A549 treated with ZK216348 at 1 μM for 4 hours (cell line): ENCODE data around the gene UNC50. TPM values are rescaled to one million over a fixed set of nuclear protein-coding genes. Genes with fewer than 3 reads are reported as not detected.

Source experiments
- total RNA-seq: library from RNA; stranded (reverse); fragments of 200-300 nt; extraction: Qiagen RNA extraction; gene quantifications from 5 replicates; pipeline ENCODE4 v1.2.3, GENCODE V29; 2022; ENCODE audit warnings: low read depth

Gene UNC50
- 38.4 to 46.5 TPM (median 43.5 TPM) in 5 replicates for total RNA-seq

GRCh38 chr2:98608116-98608961 lies at the start of gene UNC50, which contains the start of gene COA5:
Gene UNC50 (plus strand): TSS chr2:98608589. CDS start chr2:98609760, 1,171 bp downstream.
Gene COA5 (minus strand): TSS chr2:98608512. CDS start chr2:98608405, 107 bp downstream.

Other genes with a start within 250 kb of the UNC50 start
- gene INPP4A, start 163.7 kb upstream of the UNC50 start, total RNA-seq, result 5.8 to 11.4 TPM (median 9.1 TPM) in 5 replicates
- gene COA5, start 77 bp upstream of the UNC50 start, total RNA-seq, result 17.5 to 23.2 TPM (median 22.9 TPM) in 5 replicates
- gene MGAT4A, start 122.5 kb downstream of the UNC50 start, total RNA-seq, result 1.3 to 2.3 TPM (median 2.0 TPM) in 5 replicates